Heart right ventricle (tissue), 16 donors: ENCODE measurements around the gene UIMC1. TPM values are rescaled to one million over a fixed set of nuclear protein-coding genes. Genes with fewer than 3 reads are reported as not detected.

ENCODE experiments used
- ATAC-seq, 8 donors: fragments of 200-7000 bp; cut with Tn5 transposase; one replicate each; pipeline ENCODE4 v1.9.1; 2020; ENCODE audit warnings: mild to moderate bottlenecking in 8 of 8, moderate library complexity in 8 of 8, moderate number of reproducible peaks in 1 of 8
- DNase-seq, 2 donors: peaks; one replicate each; pipeline ENCODE4 v3.0.0-alpha.2; 2020
- H3K27ac ChIP-seq, 10 donors: fragments of 200-600 bp; sonication (generic) in 2 of 10; one replicate each; pipeline versions ENCODE4 v1.5.0 to v1.8.0; 2020 to 2022; ENCODE audit warnings: mild to moderate bottlenecking in 3 of 10
- H3K27me3 ChIP-seq, 7 donors: fragments of 200-600 bp; one replicate each; pipeline ENCODE4 v1.8.0; 2021 to 2022; ENCODE audit warnings: mild to moderate bottlenecking in 2 of 7
- H3K36me3 ChIP-seq, 9 donors: fragments of 200-600 bp; sonication (generic) in 1 of 9; one replicate each; pipeline versions ENCODE4 v1.5.0 to v1.8.0; 2020 to 2022; ENCODE audit warnings: mild to moderate bottlenecking in 2 of 9
- H3K4me1 ChIP-seq, 9 donors: fragments of 200-600 bp; sonication (generic) in 1 of 9; one replicate each; pipeline versions ENCODE4 v1.5.0 to v1.8.0; 2020 to 2022; ENCODE audit warnings: mild to moderate bottlenecking in 4 of 9
- H3K4me3 ChIP-seq, 10 donors: fragments of 200-600 bp; sonication (generic) in 2 of 10; one replicate each; pipeline versions ENCODE4 v1.5.0 to v1.8.0; 2020 to 2022; ENCODE audit warnings: mild to moderate bottlenecking in 7 of 10, moderate library complexity in 2 of 10
- H3K9me3 ChIP-seq, 11 donors: fragments of 200-600 bp in 10 of 11; sonication (generic) in 2 of 11; one replicate each; pipeline versions ENCODE4 v1.5.0 to v1.8.0; 2013 to 2022; ENCODE audit warnings: mild to moderate bottlenecking in 2 of 11, control low read depth in 1 of 11, moderate library complexity in 1 of 11
- WGBS, 2 donors: extraction: QIAGEN DNeasy Blood & Tissue Kit; methylation state at CpG; one replicate each; pipeline ENCODE4 v1.1.7; 2013; ENCODE audit warnings: inconsistent platforms in 1 of 2; 5-methylcytosine and 5-hydroxymethylcytosine counted together
- intact Hi-C, 10 donors: fragments of 100-400 bp; cut with DNase I; formaldehyde crosslinking; loops; one replicate each; pipeline versions ENCODE4 v1.11.1 to v1.14.2; 2022
- polyA plus RNA-seq, 2 donors: library from polyadenylated mRNA; stranded (reverse); fragments of 200-250 nt; gene quantifications; one replicate each; pipeline ENCODE4 v1.2.3, GENCODE V29; 2013
- total RNA-seq, 10 donors: library from RNA; stranded (reverse); fragmentation: NEBNext Ultra II Directional in 3 of 10; extraction: Animal tissue kit (Norgen Biotek cat#: 25700) in 3 of 10; gene quantifications; one replicate each; pipeline versions ENCODE4 v1.2.1 to v1.2.4, GENCODE V29; 2021 to 2023
- TF ChIP-seq, protein P1 (sequence below), 9 donors: fragments of 200-600 bp; sonication (generic) in 2 of 9; IDR thresholded peaks; one replicate each; pipeline versions ENCODE4 v1.5.0 to v1.8.0; 2021 to 2022; ENCODE audit warnings: antibody characterized with exemption in 9 of 9, mild to moderate bottlenecking in 5 of 9, moderate library complexity in 1 of 9
- donor health status: Arrhythmogenic right ventricular cardiomyopathy.
- donor health status: ischemic (EF 13 %, LVEDD 7.1; RV severe dilation, severe dysfunction).
- donor health status: healthy with polysubstance abuse.
- donor health status: DM: no; HTN: yes; CAD: no.
- donor health status: DM: no; HTN: no; CAD: no.
- donor health status: ischemic (EF 25% LVEDD 6.9; RV normal size, moderate dysfunction).
- donor health status: ischemic (EF 25% LVEDD 5.7; RV mildly dilated, moderate dysfunction).
- donor health status: healthy.
- donor health status: DM: yes; HTN: yes; CAD: no.
- donor health status: Ischemic cardiomyopathy.
- donor health status: ischemic (EF 35%, LVEDD 5.7; RV mildly dilated, moderate dysfunction).
- donor health status: nonischemic (EF 11% LVEDD 7.7; RV severe dilation, severe dysfunction).
- donor health status: DM: yes; HTN: yes; CAD: no.
- donor health status: PGD.
- donor health status: ischemic (EF 29% LVEDD 5.4; RV normal size, mild dysfunction).
- donor health status: nonischemic (EF 23%, LVEDD 6.1; RV moderate dilation, normal function).

The UIMC1 gene
- total and polyA plus RNA-seq, 12 donors = 24.0 to 45.5 (median 35.3) TPM

GRCh38 chr5:176899946-176900779 lies 106.4 kb downstream of the UIMC1 start:
- Histone ChIP-seq H3K36me3 (peaks cover 0 to 35% (median 22%) of the 10 kb centered on the region in 9 donors), H3K27me3 (no peaks in the 10 kb centered on the region), H3K27ac (peak overlapping the region in 4 of 10 donors; percentile 20 to 88 (median 42)), H3K4me1 (peaks cover 0 to 59% (median 6%) of the 10 kb centered on the region in 9 donors), H3K4me3 (peak overlapping the region in 1 of 10 donors; percentile 57), H3K9me3 (no peaks in the 10 kb centered on the region)
- ATAC-seq (peak in 1 of 8 donors; percentile 17), DNase-seq (no peak)
- intact Hi-C loops = no loop called here
- 84% methylated on average over 4 of the region's 4 CpGs for WGBS, 2 donors
- TF ChIP-seq, protein P1, sequence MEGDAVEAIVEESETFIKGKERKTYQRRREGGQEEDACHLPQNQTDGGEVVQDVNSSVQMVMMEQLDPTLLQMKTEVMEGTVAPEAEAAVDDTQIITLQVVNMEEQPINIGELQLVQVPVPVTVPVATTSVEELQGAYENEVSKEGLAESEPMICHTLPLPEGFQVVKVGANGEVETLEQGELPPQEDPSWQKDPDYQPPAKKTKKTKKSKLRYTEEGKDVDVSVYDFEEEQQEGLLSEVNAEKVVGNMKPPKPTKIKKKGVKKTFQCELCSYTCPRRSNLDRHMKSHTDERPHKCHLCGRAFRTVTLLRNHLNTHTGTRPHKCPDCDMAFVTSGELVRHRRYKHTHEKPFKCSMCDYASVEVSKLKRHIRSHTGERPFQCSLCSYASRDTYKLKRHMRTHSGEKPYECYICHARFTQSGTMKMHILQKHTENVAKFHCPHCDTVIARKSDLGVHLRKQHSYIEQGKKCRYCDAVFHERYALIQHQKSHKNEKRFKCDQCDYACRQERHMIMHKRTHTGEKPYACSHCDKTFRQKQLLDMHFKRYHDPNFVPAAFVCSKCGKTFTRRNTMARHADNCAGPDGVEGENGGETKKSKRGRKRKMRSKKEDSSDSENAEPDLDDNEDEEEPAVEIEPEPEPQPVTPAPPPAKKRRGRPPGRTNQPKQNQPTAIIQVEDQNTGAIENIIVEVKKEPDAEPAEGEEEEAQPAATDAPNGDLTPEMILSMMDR (IDR thresholded peaks at IDR 0.05) = no peak

DNA sequence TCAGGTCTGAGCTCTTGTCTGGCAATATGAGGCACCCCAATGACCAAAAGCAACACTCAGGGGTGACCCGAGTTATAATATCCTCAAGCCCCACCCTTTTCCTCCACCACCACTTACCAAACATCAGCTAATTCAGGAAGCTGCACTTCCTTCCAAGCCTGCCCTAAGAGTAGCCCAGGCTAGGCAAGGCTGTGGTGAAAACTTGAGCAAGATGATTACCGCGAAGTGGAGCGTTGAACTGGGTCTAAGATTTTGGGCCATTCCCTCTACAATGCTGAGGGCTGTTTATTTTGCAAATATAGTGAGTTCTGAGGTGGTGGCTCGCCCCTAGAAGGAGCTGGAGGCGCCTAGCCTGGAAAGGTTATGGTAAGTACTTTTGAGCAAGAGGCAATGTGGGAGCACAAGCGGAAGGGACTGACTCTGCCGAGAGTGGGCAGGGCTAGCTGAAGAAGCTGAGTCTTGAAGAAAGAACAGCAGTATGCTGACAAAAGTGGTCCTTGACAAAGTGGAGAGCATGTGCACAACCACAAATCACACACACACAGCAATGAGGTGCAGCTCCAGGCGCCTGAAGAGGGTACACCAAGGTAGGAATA lies 107.2 kb downstream of the UIMC1 start, which contains the start of gene HK3:
TSS of gene HK3 (minus strand) at position 51 of the 596 bp plus-strand sequence. CDS start 3,187 bp downstream, outside the sequence.
- intact Hi-C loops = no loop called here
- DNase-seq = no peak
- WGBS, 2 donors = 59 to 74% methylated on average over 9 of the region's 9 CpGs
- Histone ChIP-seq H3K4me1 (peaks cover 0 to 66% (median 6%) of the 10 kb centered on the region in 9 donors), H3K9me3 (no peaks in the 10 kb centered on the region), H3K36me3 (peaks cover 0 to 28% (median 14%) of the 10 kb centered on the region in 9 donors), H3K4me3 (peak within 1 kb of the TSS in 4 of 10 donors; percentile 7 to 57 (median 12)), H3K27me3 (no peaks in the 10 kb centered on the region), H3K27ac (peak within 1 kb of the TSS in 4 of 10 donors; percentile 20 to 88 (median 42))
- TF ChIP-seq, protein P1 (IDR thresholded peaks at IDR 0.05) = no peak
- ATAC-seq = peak in 7 of 8 donors; percentile 21 to 68 (median 63)

DNA sequence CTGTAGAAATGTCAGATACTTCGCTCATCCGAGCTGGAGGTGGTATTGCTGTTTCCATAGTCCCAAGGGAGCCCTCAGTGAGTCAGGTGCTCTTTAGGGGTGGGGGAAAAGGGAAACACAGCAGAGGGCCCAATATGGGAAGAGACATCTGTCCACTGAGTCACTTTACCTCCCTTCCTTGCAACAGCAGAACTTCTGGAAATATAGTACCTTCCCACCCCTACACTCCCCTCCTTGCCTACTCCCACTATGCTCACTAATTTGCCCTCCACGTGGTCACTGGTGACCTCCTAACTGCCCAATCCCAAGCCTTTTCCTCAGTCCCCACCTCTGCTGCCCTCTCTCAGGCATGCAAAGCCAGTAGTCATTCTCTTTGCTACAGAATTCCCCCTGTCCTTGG lies 109.3 kb downstream of the UIMC1 start:
- 55 to 63% methylated on average over 3 of the region's 3 CpGs for WGBS, 2 donors
- Histone ChIP-seq H3K9me3 (no peaks in the 10 kb centered on the region), H3K27ac (peak overlapping the region in 1 of 10 donors; percentile 88), H3K4me3 (peak overlapping the region in 1 of 10 donors; percentile 57), H3K36me3 (peaks cover 0 to 9% (median 0%) of the 10 kb centered on the region in 9 donors), H3K27me3 (peaks cover 0 to 5% (median 0%) of the 10 kb centered on the region in 7 donors), H3K4me1 (peaks cover 0 to 64% (median 6%) of the 10 kb centered on the region in 9 donors)
- TF ChIP-seq, protein P1 (IDR thresholded peaks at IDR 0.05) = no peak
- intact Hi-C loops = no loop called here
- ATAC-seq = no peak
- DNase-seq = no peak

GRCh38 chr5:176895831-176896230 lies 110.7 kb downstream of the UIMC1 start:
- Histone ChIP-seq H3K27ac (peak overlapping the region in 1 of 10 donors; percentile 81), H3K4me1 (peaks cover 0 to 52% (median 6%) of the 10 kb centered on the region in 9 donors), H3K9me3 (no peaks in the 10 kb centered on the region), H3K27me3 (peaks cover 0 to 7% (median 0%) of the 10 kb centered on the region in 7 donors), H3K36me3 (peaks cover 0 to 19% (median 0%) of the 10 kb centered on the region in 9 donors), H3K4me3 (peak overlapping the region in 1 of 10 donors; percentile 9)
- intact Hi-C loops = no loop called here
- WGBS, 2 donors = 86% methylated on average over 4 of the region's 4 CpGs
- DNase-seq = no peak
- TF ChIP-seq, protein P1 (IDR thresholded peaks at IDR 0.05) = no peak
- ATAC-seq = no peak
